Naive thymus-derived CD4-positive, alpha-beta T cell (primary cell): ENCODE results near the gene CDH23. TPM values are rescaled to one million over a fixed set of nuclear protein-coding genes. Genes with fewer than 3 reads are reported as not detected.

Experiments used
- ATAC-seq: fragments of 150-1000 bp; cut with Tn5 transposase; 2 replicates; pipeline ENCODE4 v1.10.0; 2021; ENCODE audit warnings: mild to moderate bottlenecking, moderate library complexity
- CTCF ChIA-PET: fragments of 350-600 bp; sonication (Branson Sonifier 250); formaldehyde crosslinking; loops from one replicate; lab custom pipeline; 2021; ENCODE audit warnings: antibody characterized with exemption; lab: Charles Lee
- POLR2A ChIA-PET: fragments of 350-600 bp; sonication (Branson Sonifier 250); formaldehyde crosslinking; loops from one replicate; lab custom pipeline; 2021; ENCODE audit warnings: antibody characterized with exemption, inconsistent platforms; lab: Charles Lee
- DNase-seq, 9 donors: peaks; one replicate each; pipeline versions ENCODE4 v3.0.0 to v3.0.0-alpha.2; 2020 to 2022; ENCODE audit warnings: mixed read lengths in 1 of 9
- H3K27ac ChIP-seq: one replicate; pipeline ENCODE4 v1.7.0; 2013; ENCODE audit warnings: mild to moderate bottlenecking, low read depth, low read length, moderate library complexity
- H3K27me3 ChIP-seq, 2 donors: one replicate each; pipeline ENCODE4 v1.7.0; 2013; ENCODE audit warnings: low read length in 2 of 2, mild to moderate bottlenecking in 2 of 2, moderate library complexity in 2 of 2; ENCODE audit not compliant: control insufficient read depth in 2 of 2, insufficient read depth in 2 of 2
- H3K36me3 ChIP-seq, 3 experiments: 1 replicate in 2 of 3; 2 replicates in 1 of 3; pipeline ENCODE4 v1.7.0; 2013; ENCODE audit warnings: low read length in 3 of 3, mild to moderate bottlenecking in 3 of 3, moderate library complexity in 1 of 3; ENCODE audit not compliant: insufficient read depth in 3 of 3, control insufficient read depth in 2 of 3
- H3K4me1 ChIP-seq, 2 donors: one replicate each; pipeline ENCODE4 v1.7.0; 2013; ENCODE audit warnings: low read length in 2 of 2, mild to moderate bottlenecking in 2 of 2, moderate library complexity in 1 of 2; ENCODE audit not compliant: control insufficient read depth in 2 of 2, insufficient read depth in 2 of 2
- H3K4me3 ChIP-seq: 2 replicates; pipeline ENCODE4 v1.7.0; 2013; ENCODE audit warnings: mild to moderate bottlenecking, low read length
- H3K9me3 ChIP-seq, 3 experiments: 1 replicate in 2 of 3; 2 replicates in 1 of 3; pipeline ENCODE4 v1.7.0; 2013; ENCODE audit warnings: low read length in 3 of 3; ENCODE audit not compliant: control insufficient read depth in 2 of 3
- H3K27ac Mint-ChIP-seq, 9 donors: one replicate each; pipeline ENCODE4 v1.8.0; 2020 to 2022; ENCODE audit warnings: mixed read lengths in 9 of 9, mild to moderate bottlenecking in 8 of 9, moderate library complexity in 5 of 9, inconsistent platforms in 2 of 9
- H3K27me3 Mint-ChIP-seq, 5 donors: one replicate each; pipeline ENCODE4 v1.8.0; 2021 to 2022; ENCODE audit warnings: mixed read lengths in 5 of 5, mild to moderate bottlenecking in 1 of 5
- H3K36me3 Mint-ChIP-seq, 5 donors: one replicate each; pipeline ENCODE4 v1.8.0; 2020 to 2022; ENCODE audit warnings: mixed read lengths in 5 of 5, mild to moderate bottlenecking in 3 of 5, inconsistent platforms in 1 of 5
- H3K4me1 Mint-ChIP-seq, 7 donors: one replicate each; pipeline ENCODE4 v1.8.0; 2020 to 2022; ENCODE audit warnings: mixed read lengths in 7 of 7, mild to moderate bottlenecking in 3 of 7, inconsistent platforms in 1 of 7
- H3K4me3 Mint-ChIP-seq, 10 donors: one replicate each; pipeline ENCODE4 v1.8.0; 2020 to 2022; ENCODE audit warnings: mild to moderate bottlenecking in 10 of 10, mixed read lengths in 10 of 10, moderate library complexity in 6 of 10, inconsistent platforms in 2 of 10
- H3K9me3 Mint-ChIP-seq, 11 donors: one replicate each; pipeline ENCODE4 v1.8.0; 2020 to 2022; ENCODE audit warnings: mixed read lengths in 11 of 11, mild to moderate bottlenecking in 4 of 11, inconsistent platforms in 1 of 11, moderate library complexity in 1 of 11
- intact Hi-C, 2 donors: fragments of 100-400 bp; cut with micrococcal nuclease; formaldehyde crosslinking; loops; one replicate each; pipeline ENCODE4 v1.15.1; 2023
- polyA plus RNA-seq, 2 donors: library from polyadenylated mRNA; unstranded; fragments of 300-500 nt; fragmentation: Illumina TruSeq; gene quantifications; one replicate each; pipeline ENCODE4 v1.2.3, GENCODE V29; 2021
- total RNA-seq, 6 experiments: library from RNA in 5 of 6; stranded (reverse) in 5 of 6; gene quantifications; 1 replicate in 5 of 6; 2 replicates in 1 of 6; pipeline ENCODE4 v1.2.3 and lab custom pipeline; 2021 to 2026

CDH23 gene
- total and polyA plus RNA-seq, 7 experiments from 2014 or later = 1.1 to 18.3 (median 7.9) TPM

- Mint-ChIP-seq H3K27me3 (no peaks in the 10 kb centered on the region), H3K36me3 (no peaks in the 10 kb centered on the region), H3K4me1 (no peaks in the 10 kb centered on the region), H3K9me3 (no peaks in the 10 kb centered on the region), H3K4me3 (no peak overlapping the region), H3K27ac (no peak overlapping the region)
- H3K4me1 ChIP-seq = no peaks in the 10 kb centered on the region
- H3K27me3 ChIP-seq = no peaks in the 10 kb centered on the region
- no peak for ATAC-seq
- no peak for DNase-seq
- ChIA-PET POLR2A (no interaction called here), CTCF (no interaction called here)
- H3K27ac ChIP-seq = no peak overlapping the region
- intact Hi-C loops = no loop called here
- H3K9me3 ChIP-seq = no peaks in the 10 kb centered on the region
- H3K36me3 ChIP-seq = no peaks in the 10 kb centered on the region
- H3K4me3 ChIP-seq = no peak overlapping the region
Measured at GRCh38 chr10:71467569-71468362, 71.0 kb downstream of the CDH23 start.

GRCh38 chr10:71468363-71469094 lies 71.8 kb downstream of the CDH23 start:
- intact Hi-C loops = no loop called here
- H3K36me3 ChIP-seq = no peaks in the 10 kb centered on the region
- Mint-ChIP-seq H3K4me3 (no peak overlapping the region), H3K27ac (no peak overlapping the region), H3K27me3 (no peaks in the 10 kb centered on the region), H3K4me1 (no peaks in the 10 kb centered on the region), H3K9me3 (no peaks in the 10 kb centered on the region), H3K36me3 (no peaks in the 10 kb centered on the region)
- no peak overlapping the region for H3K27ac ChIP-seq
- DNase-seq (no peak), ATAC-seq (no peak)
- POLR2A ChIA-PET = no interaction called here
- no peaks in the 10 kb centered on the region for H3K4me1 ChIP-seq
- CTCF ChIA-PET = no interaction called here
- no peaks in the 10 kb centered on the region for H3K9me3 ChIP-seq
- H3K27me3 ChIP-seq = no peaks in the 10 kb centered on the region
- H3K4me3 ChIP-seq = no peak overlapping the region

DNA sequence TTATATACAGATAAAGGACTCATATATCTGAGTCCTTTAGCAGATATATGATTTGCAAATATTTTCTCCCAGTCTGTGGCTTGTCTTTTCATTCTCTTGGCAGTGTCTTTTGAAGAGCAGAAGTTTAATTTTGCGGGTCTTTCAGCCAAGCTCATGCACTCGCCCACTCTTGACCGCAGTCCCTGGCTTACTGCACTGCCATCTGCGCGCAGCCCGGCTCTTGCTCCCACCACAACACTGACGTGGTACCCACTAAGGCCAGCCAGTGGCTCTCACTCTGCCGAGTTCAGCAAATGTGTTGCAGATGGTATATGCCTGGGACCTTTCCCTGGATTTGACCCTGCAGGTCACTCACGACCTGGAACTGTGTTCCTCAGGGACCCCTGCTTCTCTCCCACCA lies 74.3 kb downstream of the CDH23 start:
- Histone ChIP-seq H3K27ac (no peak overlapping the region), H3K4me3 (no peak overlapping the region), H3K4me1 (no peaks in the 10 kb centered on the region), H3K9me3 (no peaks in the 10 kb centered on the region), H3K27me3 (no peaks in the 10 kb centered on the region), H3K36me3 (no peaks in the 10 kb centered on the region)
- Mint-ChIP-seq H3K36me3 (no peaks in the 10 kb centered on the region), H3K9me3 (no peaks in the 10 kb centered on the region), H3K4me1 (peaks cover 0 to 10% (median 6%) of the 10 kb centered on the region in 7 donors), H3K27ac (no peak overlapping the region), H3K4me3 (no peak overlapping the region), H3K27me3 (no peaks in the 10 kb centered on the region)
- POLR2A ChIA-PET = no interaction called here
- CTCF ChIA-PET = no interaction called here
- ATAC-seq (no peak), DNase-seq (no peak)
- intact Hi-C loops = no loop called here

- Mint-ChIP-seq H3K4me1 (peaks cover 0 to 10% (median 7%) of the 10 kb centered on the region in 7 donors), H3K9me3 (no peaks in the 10 kb centered on the region), H3K4me3 (no peak overlapping the region), H3K27ac (no peak overlapping the region), H3K36me3 (no peaks in the 10 kb centered on the region), H3K27me3 (no peaks in the 10 kb centered on the region)
- no peak overlapping the region for H3K4me3 ChIP-seq
- H3K9me3 ChIP-seq = no peaks in the 10 kb centered on the region
- DNase-seq (no peak), ATAC-seq (no peak)
- intact Hi-C loops = no loop called here
- no peaks in the 10 kb centered on the region for H3K27me3 ChIP-seq
- no peak overlapping the region for H3K27ac ChIP-seq
- ChIA-PET CTCF (no interaction called here), POLR2A (no interaction called here)
- H3K36me3 ChIP-seq = no peaks in the 10 kb centered on the region
- no peaks in the 10 kb centered on the region for H3K4me1 ChIP-seq
Measured at GRCh38 chr10:71471957-71472365, 75.2 kb downstream of the CDH23 start.

DNA sequence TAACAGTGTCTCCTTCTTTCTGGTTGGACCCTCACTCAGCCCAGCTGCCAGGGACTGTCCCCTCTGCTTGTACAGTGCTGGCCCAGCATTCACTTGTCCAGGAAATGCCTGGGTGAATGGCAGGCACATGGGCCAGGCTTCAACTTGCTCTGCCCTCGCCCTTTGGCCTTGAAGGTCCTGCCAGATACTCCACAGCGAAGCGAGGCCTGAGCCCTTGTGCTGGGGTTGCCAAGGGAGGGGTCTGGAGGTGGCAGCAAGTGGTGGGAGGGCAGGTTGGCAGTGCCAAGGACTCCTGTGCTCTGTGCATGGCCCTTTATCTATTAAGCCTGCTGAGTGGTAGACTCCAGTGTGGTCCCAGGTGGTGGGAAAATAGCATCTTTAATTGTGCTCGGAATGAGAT lies 75.7 kb downstream of the CDH23 start:
- H3K36me3 Mint-ChIP-seq = no peaks in the 10 kb centered on the region

DNA sequence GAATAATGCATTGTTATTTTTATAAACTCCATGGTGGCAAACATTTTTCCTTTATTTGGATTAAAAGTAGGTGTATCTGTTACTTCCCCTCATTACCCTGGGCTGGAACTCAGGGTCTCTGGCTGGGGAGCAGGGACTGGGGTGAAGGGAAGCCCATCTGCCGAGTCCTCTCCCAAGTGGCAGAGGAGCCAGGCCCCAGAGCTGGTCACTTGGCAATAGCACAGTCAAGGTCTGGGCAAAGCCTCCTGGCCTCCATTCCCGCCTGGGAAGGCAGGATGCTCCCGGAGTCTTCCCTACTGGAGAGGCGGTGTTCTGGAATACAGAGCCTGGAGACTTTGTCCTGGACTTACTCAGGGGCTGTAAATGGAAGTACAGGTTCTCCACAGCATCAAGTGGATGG lies 76.2 kb downstream of the CDH23 start:
- Histone ChIP-seq H3K4me1 (no peaks in the 10 kb centered on the region), H3K27ac (no peak overlapping the region), H3K9me3 (no peaks in the 10 kb centered on the region), H3K36me3 (no peaks in the 10 kb centered on the region), H3K4me3 (no peak overlapping the region), H3K27me3 (no peaks in the 10 kb centered on the region)
- intact Hi-C loops = no loop called here
- Mint-ChIP-seq H3K27ac (no peak overlapping the region), H3K4me3 (no peak overlapping the region), H3K4me1 (peaks cover 0 to 11% (median 7%) of the 10 kb centered on the region in 7 donors), H3K27me3 (peaks cover 0 to 4% (median 0%) of the 10 kb centered on the region in 5 donors), H3K9me3 (no peaks in the 10 kb centered on the region), H3K36me3 (no peaks in the 10 kb centered on the region)
- DNase-seq = no peak
- POLR2A ChIA-PET = no interaction called here
- CTCF ChIA-PET = no interaction called here
- no peak for ATAC-seq

More for the DNA sequence above, 75.7 kb downstream of the CDH23 start:
- H3K27ac ChIP-seq = no peak overlapping the region
- Mint-ChIP-seq H3K9me3 (no peaks in the 10 kb centered on the region), H3K27me3 (peaks cover 0 to 2% (median 0%) of the 10 kb centered on the region in 5 donors), H3K4me3 (no peak overlapping the region), H3K27ac (no peak overlapping the region), H3K4me1 (peaks cover 0 to 11% (median 7%) of the 10 kb centered on the region in 7 donors)
- ATAC-seq (no peak), DNase-seq (no peak)
- ChIA-PET CTCF (no interaction called here), POLR2A (no interaction called here)
- H3K4me3 ChIP-seq = no peak overlapping the region
- intact Hi-C loops = no loop called here
- H3K9me3 ChIP-seq = no peaks in the 10 kb centered on the region
- H3K4me1 ChIP-seq = no peaks in the 10 kb centered on the region
- no peaks in the 10 kb centered on the region for H3K27me3 ChIP-seq
- H3K36me3 ChIP-seq = no peaks in the 10 kb centered on the region
